ENCODE measurements around the gene KCTD21.

The KCTD21 gene

GRCh38 chr11:78170874-78171549 lies 17.4 kb downstream of the KCTD21 start:
- no peak for DNase-seq

GRCh38 chr11:78170413-78170812 lies 18.0 kb downstream of the KCTD21 start:
- DNase-seq = no peak

- DNase-seq = no peak
These were observed 19.6 kb downstream of the KCTD21 start for GRCh38 chr11:78168539-78169477.

- no peak for DNase-seq
These were observed 21.5 kb downstream of the KCTD21 start for GRCh38 chr11:78166855-78167469.

GRCh38 chr11:78164471-78164870 lies 24.0 kb downstream of the KCTD21 start:
- no peak for DNase-seq

GRCh38 chr11:78163828-78164227 lies 24.6 kb downstream of the KCTD21 start:
- DNase-seq = no peak

GRCh38 chr11:78161962-78162371 lies 26.5 kb downstream of the KCTD21 start:
- no peak for DNase-seq

GRCh38 chr11:78161346-78161745 lies 27.1 kb downstream of the KCTD21 start:
- no peak for DNase-seq

- DNase-seq = no peak
These were observed 27.9 kb downstream of the KCTD21 start for GRCh38 chr11:78160557-78160956.

- DNase-seq = no peak
These were observed 29.3 kb downstream of the KCTD21 start for GRCh38 chr11:78158987-78159652.

GRCh38 chr11:78156127-78156844 lies 32.1 kb downstream of the KCTD21 start:
- DNase-seq = no peak

- DNase-seq = no peak
These were observed 36.6 kb downstream of the KCTD21 start for GRCh38 chr11:78151804-78152203.

- DNase-seq = no peak
These were observed 37.7 kb downstream of the KCTD21 start for GRCh38 chr11:78150754-78151153.

GRCh38 chr11:78150346-78150745 lies 38.1 kb downstream of the KCTD21 start:
- no peak for DNase-seq

- no peak for DNase-seq
These were observed 38.8 kb downstream of the KCTD21 start for GRCh38 chr11:78149646-78150045.

- no peak for DNase-seq
These were observed 40.6 kb downstream of the KCTD21 start for GRCh38 chr11:78147807-78148206.

GRCh38 chr11:78145511-78146025 lies 42.9 kb downstream of the KCTD21 start:
- no peak for DNase-seq

GRCh38 chr11:78140392-78141077 lies 47.9 kb downstream of the KCTD21 start:
- no peak for DNase-seq

GRCh38 chr11:78139422-78140391 lies 48.7 kb downstream of the KCTD21 start, which contains the start of gene ALG8:
Gene ALG8 (minus strand): TSS chr11:78139626. CDS start chr11:78139588, 38 bp downstream.
- peak; percentile 69 for DNase-seq

Measured in SIG-M5 (cell line).